Measurements from ENCODE around the gene PUS7L.

The PUS7L gene

DNA sequence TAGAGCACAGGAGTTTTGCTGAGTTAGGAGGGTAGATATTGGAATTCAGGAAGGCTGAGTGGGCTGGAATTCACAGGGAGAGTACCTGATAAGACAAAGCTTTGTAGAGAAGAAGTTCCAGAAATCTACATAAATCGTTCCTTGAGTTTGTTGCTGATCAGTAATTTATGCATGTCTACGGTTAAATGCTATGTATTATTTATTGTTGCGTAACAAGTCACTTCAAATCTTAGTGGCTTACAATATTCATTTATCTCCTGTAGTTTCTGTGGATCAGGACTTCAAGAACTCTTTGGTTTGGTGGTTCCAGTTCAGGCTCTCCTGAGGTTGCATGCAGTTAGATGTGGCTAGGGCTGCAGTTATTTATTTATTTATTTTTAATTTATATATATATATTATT, 7.8 kb downstream of the PUS7L start:
- TF ChIP-seq, protein P1, sequence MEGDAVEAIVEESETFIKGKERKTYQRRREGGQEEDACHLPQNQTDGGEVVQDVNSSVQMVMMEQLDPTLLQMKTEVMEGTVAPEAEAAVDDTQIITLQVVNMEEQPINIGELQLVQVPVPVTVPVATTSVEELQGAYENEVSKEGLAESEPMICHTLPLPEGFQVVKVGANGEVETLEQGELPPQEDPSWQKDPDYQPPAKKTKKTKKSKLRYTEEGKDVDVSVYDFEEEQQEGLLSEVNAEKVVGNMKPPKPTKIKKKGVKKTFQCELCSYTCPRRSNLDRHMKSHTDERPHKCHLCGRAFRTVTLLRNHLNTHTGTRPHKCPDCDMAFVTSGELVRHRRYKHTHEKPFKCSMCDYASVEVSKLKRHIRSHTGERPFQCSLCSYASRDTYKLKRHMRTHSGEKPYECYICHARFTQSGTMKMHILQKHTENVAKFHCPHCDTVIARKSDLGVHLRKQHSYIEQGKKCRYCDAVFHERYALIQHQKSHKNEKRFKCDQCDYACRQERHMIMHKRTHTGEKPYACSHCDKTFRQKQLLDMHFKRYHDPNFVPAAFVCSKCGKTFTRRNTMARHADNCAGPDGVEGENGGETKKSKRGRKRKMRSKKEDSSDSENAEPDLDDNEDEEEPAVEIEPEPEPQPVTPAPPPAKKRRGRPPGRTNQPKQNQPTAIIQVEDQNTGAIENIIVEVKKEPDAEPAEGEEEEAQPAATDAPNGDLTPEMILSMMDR (IDR thresholded peaks at IDR 0.05; ENCODE audit: control insufficient read depth, extremely low read depth, insufficient read depth) = no peak
- DNase-seq (ENCODE audit: low read depth) = no peak
- no peak overlapping the region for H3K4me3 ChIP-seq (ENCODE audit: low read depth, low read length)

DNA sequence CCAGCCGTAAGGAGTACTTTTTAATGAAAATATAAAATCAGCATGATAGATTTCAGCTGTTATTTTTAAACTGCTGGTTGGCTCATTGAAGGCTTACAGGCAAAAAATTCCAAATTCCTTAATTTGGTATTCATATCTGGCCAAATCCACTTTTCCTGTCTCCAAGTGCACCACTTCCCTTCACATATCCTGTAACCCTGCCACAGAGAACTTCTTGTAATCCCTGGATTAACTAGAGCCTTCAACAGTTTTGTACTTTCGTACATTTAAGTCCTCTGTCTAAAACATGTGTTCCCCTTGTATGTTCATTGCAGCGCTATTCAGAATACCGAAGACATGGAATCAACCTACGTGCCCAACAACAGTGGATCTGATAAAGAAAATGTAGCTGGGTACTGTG, 9.6 kb downstream of the PUS7L start:
- H3K4me3 ChIP-seq (ENCODE audit: low read depth, low read length) = no peak overlapping the region
- TF ChIP-seq, protein P1 (IDR thresholded peaks at IDR 0.05; ENCODE audit: control insufficient read depth, extremely low read depth, insufficient read depth) = no peak
- no peak for DNase-seq (ENCODE audit: low read depth)

DNA sequence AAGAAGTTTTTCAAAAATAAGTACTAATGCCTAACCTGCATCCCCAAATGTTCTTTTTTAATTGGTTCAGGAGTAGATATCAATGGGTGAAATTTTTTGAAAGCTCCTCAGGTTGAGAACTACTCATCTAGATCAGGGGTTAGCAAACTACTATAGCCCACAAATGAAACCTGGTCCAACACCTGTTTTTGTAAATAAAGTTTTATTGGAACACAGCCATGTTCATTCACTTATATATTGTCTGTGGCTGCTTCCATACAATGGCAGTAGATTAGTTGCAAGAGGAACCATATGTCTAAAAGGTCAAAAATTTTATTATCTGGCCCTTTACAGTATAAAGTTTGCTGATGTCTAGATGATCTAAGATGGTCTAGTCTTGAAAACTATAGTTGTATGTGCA, 13.8 kb downstream of the PUS7L start:
- H3K4me3 ChIP-seq (ENCODE audit: low read depth, low read length) = no peak overlapping the region
- TF ChIP-seq, protein P1 (IDR thresholded peaks at IDR 0.05; ENCODE audit: control insufficient read depth, extremely low read depth, insufficient read depth) = no peak
- DNase-seq (ENCODE audit: low read depth) = no peak

DNA sequence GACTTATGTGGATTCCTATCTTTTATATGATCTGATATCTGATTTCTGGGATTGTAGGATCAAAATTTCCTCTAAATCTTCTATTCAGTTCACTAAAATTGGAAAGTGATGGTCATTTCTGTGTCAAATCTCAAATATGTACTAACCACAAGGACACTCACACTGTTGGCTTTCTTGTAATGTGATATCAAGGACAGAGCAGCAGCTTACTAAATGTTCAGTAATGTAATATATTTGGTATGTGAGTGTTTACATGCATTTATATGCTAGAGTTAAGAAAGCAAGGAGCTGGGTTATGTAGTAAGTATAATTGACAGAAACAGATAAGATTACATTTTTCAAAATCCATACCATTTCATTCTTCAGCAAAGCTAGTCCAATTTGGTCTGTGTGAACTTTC, 16.5 kb downstream of the PUS7L start:
- no peak for DNase-seq (ENCODE audit: low read depth)
- TF ChIP-seq, protein P1 (IDR thresholded peaks at IDR 0.05; ENCODE audit: control insufficient read depth, extremely low read depth, insufficient read depth) = no peak
- H3K4me3 ChIP-seq (ENCODE audit: low read depth, low read length) = no peak overlapping the region

DNA sequence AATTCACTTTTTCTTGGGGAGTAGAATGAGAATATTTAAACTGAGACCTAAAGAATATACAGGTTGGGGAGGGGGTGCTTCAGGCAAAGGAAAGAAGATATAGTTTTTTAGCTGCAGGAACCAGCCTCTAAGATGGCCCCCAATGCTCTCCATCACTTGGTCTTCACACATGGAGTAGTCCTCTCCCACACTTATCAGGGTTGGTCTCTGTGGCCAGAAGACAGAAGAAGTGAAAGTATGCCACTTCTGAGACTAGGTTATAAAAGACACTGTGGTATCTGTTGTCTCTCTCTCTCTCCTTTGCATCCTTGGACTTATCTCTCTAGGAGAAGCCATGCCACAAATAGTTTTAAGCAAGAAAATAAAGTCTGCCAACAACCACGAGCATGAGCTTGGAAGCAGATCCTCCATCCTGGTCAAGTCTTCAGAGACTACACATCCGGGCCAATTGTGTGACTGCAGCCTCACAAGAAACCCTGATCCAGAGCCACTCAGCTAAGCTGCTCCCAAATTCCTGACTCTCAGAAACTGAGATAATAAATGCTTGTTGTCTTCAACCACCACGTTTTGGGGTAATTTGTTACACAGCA, 18.0 kb downstream of the PUS7L start:
- no peak overlapping the region for H3K4me3 ChIP-seq (ENCODE audit: low read depth, low read length)
- TF ChIP-seq, protein P1 (IDR thresholded peaks at IDR 0.05; ENCODE audit: control insufficient read depth, extremely low read depth, insufficient read depth) = no peak
- DNase-seq (ENCODE audit: low read depth) = no peak

DNA sequence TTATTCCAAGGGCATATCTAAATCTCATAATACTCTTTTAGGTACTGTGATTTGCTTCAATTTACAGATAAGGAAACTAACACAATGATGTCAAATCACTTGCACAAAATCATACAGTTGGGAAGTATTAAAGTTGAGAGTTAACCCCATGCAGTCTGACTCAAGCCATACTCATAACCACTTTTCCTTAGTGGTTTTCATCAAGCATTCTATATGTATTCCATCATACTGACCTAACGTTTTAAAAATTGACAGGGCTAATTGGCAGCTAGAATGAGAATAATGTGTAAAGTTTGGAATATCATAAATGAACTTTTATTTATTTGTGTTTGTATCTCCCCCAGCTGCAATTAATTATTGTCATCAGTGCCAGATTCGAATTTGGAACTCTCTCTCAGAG, 20.9 kb downstream of the PUS7L start:
- TF ChIP-seq, protein P1 (IDR thresholded peaks at IDR 0.05; ENCODE audit: control insufficient read depth, extremely low read depth, insufficient read depth) = no peak
- no peak overlapping the region for H3K4me3 ChIP-seq (ENCODE audit: low read depth, low read length)
- no peak for DNase-seq (ENCODE audit: low read depth)

GRCh38 chr12:43736927-43737440, 21.6 kb downstream of the PUS7L start:
- DNase-seq (ENCODE audit: low read depth) = no peak

More at GRCh38 chr12:43736927-43737440, 21.6 kb downstream of the PUS7L start:
- TF ChIP-seq, protein P1 (IDR thresholded peaks at IDR 0.05; ENCODE audit: control insufficient read depth, extremely low read depth, insufficient read depth) = no peak
- no peak overlapping the region for H3K4me3 ChIP-seq (ENCODE audit: low read depth, low read length)
